Stimulated activated CD8-positive, alpha-beta memory T cell treated with anti-CD3 and anti-CD28 coated beads, Interleukin-12 subunit alpha, Interleukin-12 subunit beta, amount 100 ng/mL, for 4 hours (primary cell): ENCODE measurements around the gene PRR15L.
A peak's percentile ranks its signal among the peaks of the same experiment; 100 is the strongest.

Experiments
- DNase-seq: peaks from one replicate; pipeline ENCODE4 v3.0.0-alpha.2; 2020; ENCODE audit warnings: low read depth

Gene PRR15L

DNA sequence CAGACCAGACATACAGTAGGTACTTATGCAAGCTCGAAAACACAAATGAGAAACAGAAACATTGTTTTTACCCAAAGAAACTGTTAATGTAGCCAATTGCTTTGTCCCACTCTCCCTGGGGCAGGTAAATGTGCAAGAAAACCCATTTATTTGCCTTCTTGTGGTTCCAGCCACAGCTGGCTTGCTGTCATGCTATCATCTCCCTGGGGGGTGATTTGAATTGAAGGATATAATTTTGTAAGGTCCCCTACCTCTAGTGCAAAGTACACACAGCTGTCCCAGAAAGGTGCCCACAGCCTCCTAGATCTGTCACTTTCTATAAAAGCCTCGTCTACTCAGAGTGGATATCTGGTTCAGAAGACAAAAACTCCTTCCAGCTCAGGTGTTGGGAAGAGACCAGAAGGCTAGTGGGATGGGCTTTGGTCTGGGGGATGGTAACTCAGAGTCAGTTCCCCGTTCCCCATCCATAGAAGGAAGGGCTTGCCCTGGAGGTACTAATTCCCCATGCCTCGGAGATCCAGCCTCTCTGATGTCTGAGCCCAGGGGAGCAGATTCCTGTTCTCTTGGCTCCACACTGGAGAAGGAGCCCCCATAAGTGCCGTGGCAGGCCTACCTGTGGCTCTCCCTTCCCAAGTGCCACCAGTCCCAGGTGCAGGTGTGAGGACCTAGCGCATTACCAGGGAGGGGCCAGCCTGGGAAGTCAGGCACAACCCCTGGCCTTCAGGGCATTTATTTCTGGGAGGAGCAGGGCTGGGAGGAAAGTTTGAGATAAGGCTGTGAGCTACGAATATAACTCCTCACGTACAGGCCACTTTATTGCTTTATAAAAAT is 2.4 kb upstream of the PRR15L start:
- no peak for DNase-seq

DNA sequence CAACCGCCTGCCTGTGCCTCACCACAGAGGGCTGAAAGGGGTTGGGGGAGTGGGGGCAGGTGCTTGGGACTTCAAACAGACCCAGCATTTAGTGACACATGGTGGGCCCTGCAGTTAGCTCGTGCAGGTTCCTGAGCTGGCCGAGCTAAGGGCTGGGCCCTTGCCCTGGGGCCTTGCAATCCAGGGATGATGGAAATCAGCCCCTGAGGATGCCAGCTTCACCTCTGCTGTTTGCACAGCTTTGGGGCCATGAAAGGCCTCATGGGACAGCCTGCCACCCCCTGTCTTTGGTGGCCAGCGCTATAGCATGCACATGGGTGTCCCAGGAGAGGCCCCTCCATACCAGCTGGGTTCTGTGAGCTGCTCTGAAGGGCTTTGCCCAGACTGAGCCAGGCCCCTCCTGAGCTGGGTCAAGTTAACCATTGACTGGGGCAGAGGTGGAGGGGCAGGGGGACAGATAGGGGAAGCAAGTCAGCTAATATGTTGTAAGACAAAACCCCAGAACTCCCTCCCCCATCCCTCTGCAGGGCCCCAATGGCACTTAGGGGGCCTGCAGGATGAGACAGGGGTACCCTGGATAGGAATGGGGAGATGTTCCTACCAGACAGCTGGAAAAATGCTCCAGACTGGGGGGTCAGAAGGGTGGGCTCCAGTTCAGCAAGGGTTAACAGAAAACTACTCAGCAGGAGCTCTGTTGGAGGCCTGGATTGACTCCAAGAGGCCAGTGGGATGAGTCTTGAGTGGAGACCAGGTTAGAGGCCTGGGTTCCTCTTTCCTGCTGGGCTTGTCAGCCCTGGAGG is 692 bp downstream of the PRR15L start:
- no peak for DNase-seq

DNA sequence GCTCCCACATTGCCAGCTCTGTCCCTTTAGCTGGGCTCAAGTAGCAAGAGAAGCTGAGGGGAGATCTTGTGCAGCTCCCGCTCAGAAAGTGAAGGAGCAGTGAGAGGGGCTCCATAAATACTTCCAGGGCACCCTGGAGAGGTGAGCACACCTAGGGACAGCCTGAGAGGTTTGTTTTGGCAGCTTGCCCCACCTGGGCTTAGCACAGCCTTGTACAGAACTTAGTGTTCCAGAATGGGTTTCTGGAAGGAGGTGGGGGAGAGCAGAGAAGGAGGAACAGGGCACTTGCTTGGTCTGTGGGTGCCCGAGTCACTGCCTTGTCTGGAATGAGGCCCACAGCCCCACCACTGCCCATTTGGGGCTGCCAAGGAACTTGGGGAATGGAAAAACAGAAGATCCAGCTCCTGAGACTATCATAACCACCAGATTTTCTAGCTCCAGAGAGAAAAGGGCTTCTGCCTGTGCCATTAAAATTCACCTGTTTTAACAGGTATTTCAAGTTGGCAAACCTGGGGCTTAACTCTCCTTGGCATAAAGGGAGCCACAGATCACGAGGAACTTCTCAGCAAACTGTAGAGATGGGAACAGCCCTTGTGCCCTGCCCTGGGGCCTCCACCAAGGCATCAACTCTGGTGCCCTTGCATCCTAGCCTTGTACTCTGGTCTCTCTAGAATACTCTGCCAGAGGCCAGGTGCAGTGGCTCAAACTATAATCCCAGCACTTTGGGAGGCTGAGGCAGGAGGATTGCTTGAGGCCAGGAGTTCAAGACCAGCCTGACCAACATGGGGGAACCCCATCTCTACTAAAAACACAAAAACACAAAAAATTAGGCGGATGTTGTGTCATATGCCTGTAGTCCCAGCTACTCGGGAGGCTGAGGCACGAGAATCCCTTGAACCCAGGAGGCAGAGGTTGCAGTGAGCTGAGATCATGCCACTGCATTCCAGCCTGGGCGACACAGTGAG is 1.9 kb downstream of the PRR15L start:
- no peak for DNase-seq

DNA sequence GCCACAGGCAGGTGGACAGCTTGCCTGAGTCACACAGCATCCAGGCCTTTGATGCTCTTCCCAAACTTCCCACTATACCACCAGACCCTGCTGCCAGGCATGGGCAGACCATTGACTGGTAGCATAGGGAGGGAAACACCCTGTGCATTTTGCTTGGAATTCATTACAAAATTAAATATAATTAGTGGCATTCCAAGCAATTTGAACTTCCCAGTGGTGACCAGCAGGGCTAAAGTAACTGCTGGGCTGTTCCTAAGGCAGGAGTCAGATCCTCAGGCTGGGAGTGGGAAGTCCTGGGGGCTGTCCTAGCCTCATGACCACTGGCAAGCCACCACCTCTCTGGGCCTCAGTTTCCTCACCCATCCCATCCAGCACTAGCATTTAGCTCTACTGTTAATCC is 3.8 kb downstream of the PRR15L start:
- DNase-seq = no peak

DNA sequence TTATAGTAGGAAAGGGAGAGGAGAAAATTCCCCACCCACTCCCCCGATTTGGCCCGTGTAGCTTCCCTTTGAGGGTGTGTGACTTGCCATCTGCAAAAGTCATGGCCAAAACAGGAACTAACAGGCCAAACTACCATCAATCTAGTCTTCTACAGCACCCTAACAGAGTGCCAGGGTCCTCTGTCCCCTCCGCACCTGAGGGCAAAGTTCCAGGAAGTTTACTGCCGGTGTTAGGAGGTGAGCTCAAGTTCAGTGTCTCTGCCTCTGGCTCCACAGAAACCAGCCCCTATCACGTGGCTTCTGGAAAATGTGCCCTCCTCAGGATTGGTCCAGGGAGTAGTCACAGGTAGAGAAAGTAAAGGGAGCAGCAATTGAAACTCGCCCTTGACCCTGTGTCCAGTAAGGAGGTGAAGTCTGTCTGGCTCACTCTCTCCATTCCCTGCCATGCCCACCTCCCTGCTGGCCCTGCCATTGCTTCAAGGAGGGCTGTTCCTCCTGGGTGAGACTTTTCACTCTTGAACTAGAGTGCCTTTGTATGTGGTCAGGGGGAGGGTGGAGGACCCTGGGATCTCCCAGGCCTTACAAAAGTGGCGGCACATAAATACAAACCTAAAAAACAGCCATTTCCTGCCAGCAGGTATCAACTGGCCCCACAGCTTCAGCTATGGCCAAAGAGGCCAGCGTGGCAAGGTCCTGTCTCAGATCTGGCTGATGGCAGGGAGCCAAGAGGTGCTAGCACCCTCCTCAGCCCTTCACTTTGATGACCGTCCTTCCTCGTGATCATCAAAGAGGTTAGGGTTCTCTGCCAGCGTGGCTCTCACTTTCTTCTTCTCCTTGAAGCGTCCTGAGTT is 5.3 kb downstream of the PRR15L start:
- no peak for DNase-seq

DNA sequence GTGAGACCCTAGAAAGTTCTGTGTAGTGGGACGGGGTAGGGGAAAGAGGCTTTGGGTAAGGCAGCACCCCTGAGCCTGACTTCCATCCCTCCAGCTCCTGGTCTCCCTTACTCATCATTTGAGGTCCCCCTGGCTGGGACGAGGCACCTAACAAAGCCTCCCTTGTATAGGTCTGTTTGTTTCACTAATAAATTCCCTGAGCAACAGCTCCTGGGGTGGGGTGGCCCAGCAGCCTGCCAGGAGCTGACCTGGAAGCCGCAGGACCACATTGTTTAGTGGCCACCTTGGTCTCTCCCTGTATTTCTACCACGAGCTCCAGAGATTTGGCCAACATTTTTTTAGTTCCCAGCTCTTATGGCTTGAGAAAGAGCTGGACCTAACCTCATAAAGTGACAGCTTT is 7.2 kb downstream of the PRR15L start:
- DNase-seq = no peak

DNA sequence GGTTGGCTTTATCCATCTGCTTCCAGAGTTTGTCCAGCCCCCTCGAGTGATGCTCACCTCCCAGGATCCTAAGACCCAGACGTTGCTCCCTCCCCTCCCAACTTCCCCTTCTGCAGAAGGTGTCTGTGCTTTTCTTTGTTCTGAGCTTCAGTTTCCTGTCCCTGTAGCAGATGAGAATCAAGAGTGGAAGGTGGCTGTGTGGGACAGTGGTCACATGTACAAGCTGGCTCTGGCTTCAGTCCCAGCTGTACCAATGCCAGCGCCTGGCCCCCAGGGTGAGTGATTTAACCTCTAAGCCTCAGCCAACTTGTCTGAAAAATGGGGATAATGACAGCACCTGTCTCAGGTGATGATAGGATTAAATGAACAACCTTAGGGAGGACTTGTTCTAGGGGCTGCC is 7.7 kb downstream of the PRR15L start:
- no peak for DNase-seq

DNA sequence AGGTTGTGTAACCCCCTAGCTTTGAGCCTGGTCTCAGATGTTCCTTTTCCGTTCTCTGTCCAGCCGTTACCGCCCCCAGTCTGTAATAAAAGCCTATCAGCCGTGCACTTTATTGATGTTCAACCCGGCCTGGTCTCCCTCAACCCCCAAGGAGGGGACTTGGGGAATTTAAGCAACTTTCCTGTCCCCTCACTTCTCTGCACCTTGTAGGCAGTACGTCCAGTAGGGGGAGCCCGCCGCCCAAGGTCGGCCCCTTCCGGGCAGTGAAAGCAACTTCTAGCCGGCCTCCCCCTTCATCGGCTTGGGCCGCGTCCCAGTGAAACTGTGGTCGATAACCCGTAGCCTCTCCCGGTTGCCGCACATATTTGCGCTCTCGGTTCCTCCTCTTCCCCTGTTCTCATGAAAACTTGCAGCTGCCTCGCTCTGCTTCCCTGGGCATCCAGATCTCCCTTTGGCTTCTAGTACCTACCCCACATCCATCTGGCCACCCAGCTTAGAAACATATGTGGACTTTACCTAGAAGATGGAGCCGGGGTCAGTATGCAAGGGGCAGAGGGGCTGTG is 8.4 kb downstream of the PRR15L start:
- peak; percentile 60 for DNase-seq

DNA sequence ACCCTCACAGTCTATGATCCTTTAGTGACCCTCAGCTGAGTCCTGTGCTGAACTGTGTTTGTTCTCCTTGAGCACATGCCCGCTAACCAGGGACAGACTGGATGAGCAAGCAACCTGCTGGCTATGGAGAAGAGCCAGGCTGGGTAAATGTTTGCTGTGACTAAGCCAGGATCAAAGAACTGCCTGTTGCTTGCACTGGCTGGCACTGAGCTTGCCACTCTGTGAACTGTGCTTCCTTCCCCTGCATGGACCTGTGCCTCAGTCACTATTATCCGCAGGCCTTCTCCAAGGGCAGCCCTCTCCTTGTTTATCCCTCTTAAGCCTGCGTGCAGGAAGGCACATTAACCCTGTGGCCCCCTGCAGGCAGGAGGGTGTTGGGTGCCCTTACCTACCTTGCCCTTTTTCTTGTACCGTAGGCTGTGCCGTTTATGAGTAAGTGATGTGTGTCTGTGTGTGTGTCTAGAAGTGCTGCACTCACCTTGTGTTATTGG is 8.9 kb downstream of the PRR15L start:
- DNase-seq = no peak

DNA sequence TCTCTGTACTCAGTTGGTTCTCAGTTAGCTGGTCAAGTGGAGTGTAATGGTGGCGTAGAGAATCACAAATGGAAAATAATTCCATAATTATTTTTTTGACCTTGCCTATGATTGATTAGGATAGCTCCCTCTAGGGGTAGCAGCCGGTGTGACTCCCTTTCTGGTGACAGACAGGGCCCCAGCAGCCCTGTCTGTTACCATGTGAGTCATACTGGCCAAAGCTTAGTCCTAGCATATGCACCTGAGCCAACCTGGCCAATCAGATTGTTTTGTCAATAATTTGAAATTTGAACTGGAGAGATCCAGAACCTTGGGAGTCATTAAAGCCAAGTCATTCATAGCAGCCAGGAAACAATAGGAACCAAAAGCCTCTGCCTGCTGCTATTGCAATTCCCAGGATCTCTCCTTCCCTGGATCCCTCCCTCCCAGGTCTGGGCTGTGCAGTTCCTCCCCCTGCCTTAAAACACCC is 10.7 kb downstream of the PRR15L start:
- peak; percentile 45 for DNase-seq

DNA sequence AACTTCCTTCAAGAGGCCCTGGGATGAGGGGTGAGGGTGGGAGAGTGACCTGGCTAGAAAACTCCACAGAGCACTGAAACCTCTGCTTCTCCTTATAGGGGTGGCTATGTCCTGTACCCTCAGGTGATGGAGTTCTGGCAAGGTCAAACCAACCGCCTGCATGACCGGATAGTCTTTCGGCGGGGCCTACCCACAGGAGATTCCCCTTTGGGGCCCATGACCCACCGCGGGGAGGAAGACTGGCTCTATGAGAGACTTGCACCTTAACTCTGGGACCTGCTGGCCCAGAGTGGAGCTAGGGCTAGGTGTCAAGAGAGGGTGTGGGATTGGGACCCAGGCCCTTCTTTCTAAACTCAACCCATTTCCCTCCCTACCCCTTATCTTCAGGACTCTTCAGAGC is 11.2 kb downstream of the PRR15L start:
- DNase-seq = no peak

DNA sequence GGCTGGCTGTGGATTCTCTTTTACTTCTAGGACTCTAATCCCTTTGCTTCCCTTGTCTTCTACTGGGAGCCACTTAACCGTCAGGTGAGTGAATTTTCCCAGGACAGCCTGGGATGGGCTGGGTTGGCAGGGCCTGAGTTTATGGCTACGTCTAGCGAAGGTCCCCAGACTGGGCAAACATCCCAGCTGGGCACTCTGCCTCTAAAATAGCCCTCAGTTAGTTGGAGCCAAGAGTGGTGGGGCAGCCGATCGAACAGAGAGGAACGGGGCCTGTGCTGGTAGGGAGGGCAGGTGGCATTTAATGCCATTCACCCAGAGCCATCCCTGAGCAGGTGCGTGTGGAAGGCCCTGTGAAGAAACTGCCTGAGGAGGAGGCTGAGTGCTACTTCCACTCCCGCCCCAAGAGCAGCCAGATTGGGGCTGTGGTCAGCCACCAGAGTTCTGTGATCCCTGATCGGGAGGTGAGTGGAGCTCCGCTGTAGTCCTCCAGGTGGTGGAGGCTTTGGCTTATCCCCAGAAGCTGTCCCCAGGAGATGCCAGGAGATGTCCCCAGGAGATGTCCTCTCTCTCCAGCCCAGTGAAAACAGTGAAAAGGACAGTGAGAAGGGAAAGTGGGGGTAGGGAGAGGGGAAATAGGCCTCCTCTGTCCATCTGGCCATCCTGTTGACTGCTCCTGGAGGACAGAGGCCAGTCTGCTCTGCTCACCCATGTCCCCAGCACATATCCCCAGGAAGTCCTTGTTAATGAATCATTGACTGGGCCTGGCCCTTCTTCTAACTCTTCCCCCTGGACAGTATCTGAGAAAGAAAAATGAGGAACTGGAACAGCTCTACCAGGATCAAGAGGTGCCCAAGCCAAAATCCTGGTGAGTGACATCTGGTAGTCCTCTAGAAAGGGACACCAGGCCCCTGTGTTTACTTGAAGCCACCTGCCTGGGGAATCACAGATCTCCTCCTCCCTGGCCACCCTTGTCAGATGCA is 11.9 kb downstream of the PRR15L start:
- no peak for DNase-seq

DNA sequence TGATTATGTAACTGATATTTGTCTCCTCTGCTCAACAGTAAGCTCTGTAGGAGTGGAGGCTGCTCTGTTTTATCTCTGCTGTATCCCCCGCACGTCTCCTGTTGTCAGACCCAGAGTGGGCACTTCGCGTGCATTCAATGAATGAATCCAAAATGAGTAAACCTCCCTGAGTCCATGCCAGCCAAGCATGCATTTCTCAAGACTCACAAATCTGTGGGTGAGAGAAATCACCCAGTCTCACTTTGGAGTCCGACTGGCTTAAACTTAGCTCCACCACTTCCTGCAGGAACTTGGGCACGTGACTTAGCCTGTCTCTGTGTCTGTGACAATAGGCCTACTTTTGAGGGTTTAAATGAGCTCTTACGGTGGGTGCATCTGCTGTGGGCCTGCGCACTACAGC is 12.6 kb downstream of the PRR15L start:
- peak; percentile 3 for DNase-seq

DNA sequence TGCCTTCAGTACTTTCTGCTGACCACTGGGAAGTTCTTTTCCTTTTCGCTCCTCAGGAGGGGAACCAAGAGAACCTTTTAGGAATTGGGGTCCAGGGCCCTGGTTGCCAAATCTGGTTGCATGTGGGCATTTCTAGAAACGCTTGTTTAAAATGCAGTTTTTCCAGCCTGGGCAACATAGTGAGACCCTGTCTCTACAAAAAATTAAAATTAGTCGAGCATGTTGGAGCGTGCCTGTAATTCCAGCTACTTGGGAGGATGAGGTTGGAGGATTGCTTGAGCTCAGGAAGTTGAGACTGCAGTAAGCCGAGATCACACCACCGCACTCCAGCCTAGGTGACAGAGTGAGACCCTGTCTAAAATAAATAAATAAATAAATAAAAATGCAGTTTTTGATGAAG is 15.1 kb downstream of the PRR15L start:
- no peak for DNase-seq

DNA sequence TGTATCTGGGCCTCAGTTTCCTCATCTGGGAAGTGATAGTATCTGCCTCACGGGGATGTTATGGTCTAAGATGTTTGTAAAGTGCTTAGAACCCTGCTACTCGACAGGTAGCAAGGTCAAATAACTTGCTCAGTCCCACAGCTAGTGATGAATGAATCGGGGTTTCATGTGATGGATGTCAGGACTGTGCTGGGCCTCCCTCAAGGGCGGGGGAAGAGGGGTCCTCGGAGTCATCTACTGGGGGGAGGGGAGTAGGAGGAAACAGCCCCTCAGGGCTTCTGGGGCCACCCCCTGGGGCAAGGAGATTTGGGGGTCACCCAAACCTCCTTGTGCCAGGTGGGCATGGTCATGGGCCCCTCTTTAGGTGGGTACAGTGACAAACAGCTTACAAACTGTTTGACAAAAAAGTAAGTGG is 15.6 kb downstream of the PRR15L start:
- no peak for DNase-seq

DNA sequence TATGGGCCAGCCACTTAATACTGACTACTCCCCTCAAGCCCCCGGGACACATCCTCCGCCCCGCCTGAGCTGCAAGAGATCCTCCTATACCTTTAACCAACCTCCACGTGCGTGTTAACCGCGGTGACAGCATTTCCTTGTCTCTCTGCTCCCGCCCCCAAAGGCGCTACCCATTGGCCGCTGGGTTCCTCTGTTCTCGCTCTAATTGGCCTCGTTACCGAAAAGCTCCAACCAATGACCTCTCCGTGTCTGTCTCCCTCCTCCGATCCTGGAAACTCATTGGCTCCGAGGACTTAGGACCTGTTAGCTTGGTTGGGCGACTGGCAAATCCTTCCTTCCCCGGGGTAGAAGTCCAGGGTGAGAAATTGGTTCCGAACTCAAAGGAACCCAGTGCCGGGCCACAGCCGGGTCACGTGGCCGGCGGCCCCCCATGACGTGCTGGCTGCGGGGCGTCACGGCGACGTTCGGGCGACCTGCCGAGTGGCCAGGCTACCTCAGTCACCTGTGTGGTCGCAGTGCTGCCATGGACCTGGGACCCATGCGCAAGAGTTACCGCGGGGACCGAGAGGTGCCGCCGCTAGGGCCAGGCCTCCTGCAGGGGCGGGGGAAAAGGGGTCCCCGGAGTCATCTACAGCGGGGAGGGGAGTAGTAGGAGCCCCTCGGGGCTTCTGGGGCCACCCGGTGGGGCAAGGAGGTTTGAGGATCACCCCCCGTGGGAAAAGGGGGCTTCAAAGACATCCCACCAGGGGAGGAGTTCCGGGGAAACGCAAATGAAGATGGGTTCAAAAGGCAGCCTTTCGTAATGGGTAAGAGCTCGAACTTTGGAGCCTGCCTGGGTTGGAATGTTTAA is 16.2 kb downstream of the PRR15L start, which contains the start of gene PNPO:
TSS of gene PNPO (plus strand) at position 326 of the 850 bp plus-strand sequence. CDS start at position 431, 105 bp downstream.
- DNase-seq = peak; percentile 87

DNA sequence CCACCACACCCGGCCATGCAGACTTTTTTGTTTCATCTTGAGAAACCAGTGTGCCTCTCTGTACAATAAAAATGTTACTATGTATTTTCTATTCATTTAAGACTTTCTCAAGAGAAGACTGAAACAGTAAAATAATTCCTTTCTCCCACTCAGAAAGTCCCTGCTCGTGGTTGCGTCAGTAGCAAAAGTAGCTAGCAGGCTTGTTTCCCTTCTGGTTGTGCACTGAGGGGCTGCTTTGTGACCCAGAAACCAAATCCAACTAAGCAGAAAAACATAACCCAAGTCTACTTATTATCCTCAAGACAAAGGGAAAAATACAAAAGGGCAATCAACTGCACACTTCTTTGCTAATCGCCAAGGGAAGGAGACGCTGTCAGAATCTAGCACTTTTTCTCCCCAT is 19.7 kb downstream of the PRR15L start:
- no peak for DNase-seq

DNA sequence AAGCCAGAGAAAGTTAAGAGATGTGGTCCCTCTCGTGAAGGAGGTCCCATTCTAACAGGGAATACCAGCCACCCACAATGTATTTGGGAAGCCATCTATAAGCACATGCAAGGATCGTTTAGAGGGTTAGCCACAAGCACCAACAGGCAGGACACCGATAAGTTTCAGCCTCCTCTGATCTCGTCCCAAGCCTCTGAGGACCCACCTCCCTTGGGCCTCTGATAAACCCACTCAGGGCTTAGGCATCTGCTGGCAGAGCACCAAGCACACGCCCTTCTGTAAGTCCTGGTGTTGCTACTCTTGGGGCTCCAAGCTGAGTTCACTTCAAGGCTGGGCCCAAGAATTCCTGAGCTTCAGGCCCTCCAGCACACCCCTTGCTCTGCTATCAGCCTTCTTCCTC is 21.7 kb downstream of the PRR15L start:
- no peak for DNase-seq
